ENCODE measurements around the gene MDH2. TPM values are rescaled to one million over a fixed set of nuclear protein-coding genes. Genes with fewer than 3 reads are reported as not detected.
"Not testable (repeated sequence)": the region's sequence is repeated elsewhere in the genome, so short reads cannot be mapped to it uniquely, and the experiment has no call there.

The MDH2 gene
- total and polyA plus RNA-seq, 2 of the 8 experiments (the other 6 are each of a cell fraction or from before 2014, with no cell fraction given), result 203 to 254 TPM

GRCh38 chr7:76052681-76053080 lies 4.8 kb downstream of the MDH2 start:
- peaks cover 11 to 79% of the 10 kb centered on the region in 2 experiments for H3K79me2 ChIP-seq (ENCODE audit: control insufficient read depth in 1 of 2, insufficient read depth in 2 of 2, low read length in 2 of 2)

More at GRCh38 chr7:76052681-76053080, 4.8 kb downstream of the MDH2 start:
- not testable (repeated sequence) for H3K9ac ChIP-seq (replicated peaks in 1 of 4; ENCODE audit: extremely low read depth in 1 of 4, low read depth in 3 of 4, low read length in 3 of 4); H2AK5ac ChIP-seq (ENCODE audit: low read depth, low read length); DNase-seq (ENCODE audit: low read depth in 1 of 2, low spot score in 2 of 2); H3K27ac ChIP-seq (ENCODE audit: low read depth, low read length); H2BK15ac ChIP-seq (ENCODE audit: low read length); H3K23ac ChIP-seq (ENCODE audit: insufficient read length); H3K56ac ChIP-seq (replicated peaks; ENCODE audit: insufficient read length, low read depth, low read length); H3K18ac ChIP-seq (ENCODE audit: extremely low read depth, low read length); H4K8ac ChIP-seq (ENCODE audit: extremely low read depth, insufficient read depth, low read length); H4K91ac ChIP-seq (replicated peaks; ENCODE audit: insufficient read length, low read length); H3K27me3 ChIP-seq (replicated peaks in 1 of 4; ENCODE audit: control insufficient read depth in 3 of 4, extremely low read depth in 1 of 4, insufficient read depth in 3 of 4, low read length in 3 of 4); H3K9me3 ChIP-seq (ENCODE audit: insufficient read depth in 2 of 2, low read depth in 1 of 2, low read length in 1 of 2); H3K4ac ChIP-seq (replicated peaks; ENCODE audit: insufficient read length, low read depth, low read length); H2BK120ac ChIP-seq (replicated peaks; ENCODE audit: low read depth, low read length); H2AFZ ChIP-seq (ENCODE audit: low read length); H2BK20ac ChIP-seq (ENCODE audit: low read length); H3K23me2 ChIP-seq (ENCODE audit: low read depth, low read length); H3K4me3 ChIP-seq (ENCODE audit: extremely low read depth in 1 of 4, insufficient read depth in 2 of 4, low read depth in 3 of 4, low read length in 4 of 4); FAIRE-seq; H3K14ac ChIP-seq (ENCODE audit: insufficient read length); H2BK5ac ChIP-seq (ENCODE audit: low read depth, low read length); H3K4me1 ChIP-seq (replicated peaks in 1 of 4; ENCODE audit: control insufficient read depth in 3 of 4, insufficient read depth in 4 of 4, low read length in 3 of 4); H4K5ac ChIP-seq (ENCODE audit: insufficient read length, low read depth, low read length); H2BK12ac ChIP-seq (ENCODE audit: low read depth, low read length); H3K4me2 ChIP-seq (ENCODE audit: insufficient read depth in 1 of 2, low read depth in 2 of 2, low read length in 2 of 2)
- WGBS, 2 experiments (ENCODE audit: extremely low coverage in 1 of 2, insufficient coverage in 1 of 2, insufficient read length in 1 of 2, insufficient replicate concordance in 2 of 2, low coverage in 1 of 2, low lambda C conversion rate in 2 of 2, missing lambda C conversion rate in 1 of 2), result 95% methylated on average over 8 of the region's 8 CpGs; no CpG with 5 or more reads in 1 of the 2 experiments
- POLR2A ChIA-PET (ENCODE audit: partially characterized antibody), result interaction anchor here (1.1 to 15.6 kb wide), 2 partner anchors 8 to 16 kb away, joined by 3 to 127 read pairs; no protein-coding TSS in a partner anchor
- Histone ChIP-seq H4K20me1 (replicated peaks in 1 of 2; ENCODE audit: control insufficient read depth in 1 of 2, insufficient read depth in 2 of 2, low read length in 2 of 2) (peaks cover 13 to 28% of the 10 kb centered on the region in 2 experiments), H3K36me3 (ENCODE audit: control insufficient read depth in 2 of 4, insufficient read depth in 4 of 4, low read length in 3 of 4) (peaks cover 11 to 40% (median 18%) of the 10 kb centered on the region in 4 experiments), H3K79me1 (ENCODE audit: low read depth, low read length) (peaks cover 10% of the 10 kb centered on the region)
- CTCF ChIA-PET (ENCODE audit: partially characterized antibody), result interaction anchor here (0.6 to 3.6 kb wide), 4 partner anchors 16 to 1222 kb away, joined by 3 to 15 read pairs (median 6); no protein-coding TSS in a partner anchor
